ENCODE data around the gene KCTD7.

DNA sequence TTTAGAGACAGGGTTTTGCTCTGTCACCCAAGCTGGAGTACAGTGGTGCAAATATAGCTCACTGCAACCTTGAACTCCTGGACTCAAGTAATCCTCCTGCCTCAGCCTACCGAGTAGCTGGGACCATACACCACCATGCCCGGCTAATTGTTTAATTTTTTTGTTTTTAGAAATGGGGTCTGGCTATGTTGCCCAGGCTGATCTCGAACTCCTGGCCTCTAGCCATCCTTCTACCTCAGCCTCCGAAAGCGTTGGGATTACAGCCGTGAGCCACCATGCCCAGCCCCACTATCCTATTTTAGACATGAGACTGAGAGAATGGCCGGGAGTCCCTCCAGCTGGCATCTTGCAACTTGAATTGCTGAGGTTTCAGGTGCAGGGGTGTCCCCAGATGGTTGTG lies 39.4 kb downstream of the KCTD7 start:
- TF ChIP-seq, protein P1, sequence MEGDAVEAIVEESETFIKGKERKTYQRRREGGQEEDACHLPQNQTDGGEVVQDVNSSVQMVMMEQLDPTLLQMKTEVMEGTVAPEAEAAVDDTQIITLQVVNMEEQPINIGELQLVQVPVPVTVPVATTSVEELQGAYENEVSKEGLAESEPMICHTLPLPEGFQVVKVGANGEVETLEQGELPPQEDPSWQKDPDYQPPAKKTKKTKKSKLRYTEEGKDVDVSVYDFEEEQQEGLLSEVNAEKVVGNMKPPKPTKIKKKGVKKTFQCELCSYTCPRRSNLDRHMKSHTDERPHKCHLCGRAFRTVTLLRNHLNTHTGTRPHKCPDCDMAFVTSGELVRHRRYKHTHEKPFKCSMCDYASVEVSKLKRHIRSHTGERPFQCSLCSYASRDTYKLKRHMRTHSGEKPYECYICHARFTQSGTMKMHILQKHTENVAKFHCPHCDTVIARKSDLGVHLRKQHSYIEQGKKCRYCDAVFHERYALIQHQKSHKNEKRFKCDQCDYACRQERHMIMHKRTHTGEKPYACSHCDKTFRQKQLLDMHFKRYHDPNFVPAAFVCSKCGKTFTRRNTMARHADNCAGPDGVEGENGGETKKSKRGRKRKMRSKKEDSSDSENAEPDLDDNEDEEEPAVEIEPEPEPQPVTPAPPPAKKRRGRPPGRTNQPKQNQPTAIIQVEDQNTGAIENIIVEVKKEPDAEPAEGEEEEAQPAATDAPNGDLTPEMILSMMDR (IDR thresholded peaks at IDR 0.05), result no peak
- TF ChIP-seq POLR2AphosphoS5 (IDR thresholded peaks at IDR 0.05), result no peak
- TF ChIP-seq EP300 (IDR thresholded peaks at IDR 0.05), result no peak

Measured in sigmoid colon (tissue), 4 donors.